ENCODE data around the gene FAM227B. TPM values are rescaled to one million over a fixed set of nuclear protein-coding genes. Genes with fewer than 3 reads are reported as not detected.

FAM227B gene
- total RNA-seq, 1 donor from 2014 or later: 3.2 TPM

GRCh38 chr15:49428409-49429095, 192.1 kb downstream of the FAM227B start:
- TF ChIP-seq CTCF (conservative IDR thresholded peaks at IDR 0.05; ENCODE audit: low read depth, low read length): no peak
- H3K4me3 ChIP-seq (ENCODE audit: low read depth, low read length): no peak overlapping the region
- no peak for DNase-seq (ENCODE audit: low read depth)

- no peak for DNase-seq (ENCODE audit: low read depth)
- TF ChIP-seq CTCF (conservative IDR thresholded peaks at IDR 0.05; ENCODE audit: low read depth, low read length): no peak
- no peak overlapping the region for H3K4me3 ChIP-seq (ENCODE audit: low read depth, low read length)
These were observed 193.2 kb downstream of the FAM227B start for GRCh38 chr15:49427372-49427771.

- no peak for DNase-seq (ENCODE audit: low read depth)
- no peak overlapping the region for H3K4me3 ChIP-seq (ENCODE audit: low read depth, low read length)
- TF ChIP-seq CTCF (conservative IDR thresholded peaks at IDR 0.05; ENCODE audit: low read depth, low read length): no peak
These were observed 195.7 kb downstream of the FAM227B start for GRCh38 chr15:49424954-49425353.

GRCh38 chr15:49423901-49424550, 196.6 kb downstream of the FAM227B start:
- no peak overlapping the region for H3K4me3 ChIP-seq (ENCODE audit: low read depth, low read length)
- TF ChIP-seq CTCF (conservative IDR thresholded peaks at IDR 0.05; ENCODE audit: low read depth, low read length): no peak
- no peak for DNase-seq (ENCODE audit: low read depth)

GRCh38 chr15:49423021-49423420, 197.6 kb downstream of the FAM227B start, which contains the start of gene FGF7:
Gene FGF7, plus strand, starts transcription at chr15:49423242. Its CDS starts 1,056 bp downstream, at chr15:49424298.
- no peak for DNase-seq (ENCODE audit: low read depth)
- peak within 1 kb of the TSS; percentile 5 for H3K4me3 ChIP-seq (ENCODE audit: low read depth, low read length)
- TF ChIP-seq CTCF (conservative IDR thresholded peaks at IDR 0.05; ENCODE audit: low read depth, low read length): no peak

GRCh38 chr15:49421991-49422390, 198.6 kb downstream of the FAM227B start:
- peak; percentile 75 for TF ChIP-seq CTCF (conservative IDR thresholded peaks at IDR 0.05; ENCODE audit: low read depth, low read length)
- H3K4me3 ChIP-seq (ENCODE audit: low read depth, low read length): peak overlapping the region; percentile 5
- peak; percentile 13 for DNase-seq (ENCODE audit: low read depth)

All from epithelial cell of proximal tubule (primary cell).